PFSK-1 (cell line): ENCODE results near the gene LTBP1.

Source experiments
- FOXP2 ChIP-seq: optimal IDR thresholded peaks from 2 replicates; pipeline ENCODE3; 2011; ENCODE audit warnings: borderline replicate concordance, control low read depth, inconsistent platforms; ENCODE audit not compliant: insufficient read depth; ENCODE audit errors: extremely low read length, extremely low read depth
- POLR2AphosphoS5 ChIP-seq: IDR thresholded peaks from 2 replicates; pipeline ENCODE4 v1.6.1; 2012; ENCODE audit warnings: low read depth, mild to moderate bottlenecking, control low read depth, low read length, moderate library complexity
- SIN3A ChIP-seq: IDR thresholded peaks from 2 replicates; pipeline ENCODE4 v1.6.1; 2012; ENCODE audit warnings: mild to moderate bottlenecking, low read length, moderate library complexity, borderline replicate concordance; ENCODE audit not compliant: insufficient read depth
- TAF1 ChIP-seq: IDR thresholded peaks from 2 replicates; pipeline ENCODE4 v1.6.1; 2012; ENCODE audit warnings: low read length, control low read depth, borderline replicate concordance; ENCODE audit not compliant: insufficient read depth
- TF ChIP-seq, protein P1 (sequence below), 2 experiments: IDR thresholded peaks; 2 replicates each; pipeline versions ENCODE4 v1.6.1 to v1.8.0; 2011 to 2012; ENCODE audit warnings: low read depth in 2 of 2, low read length in 2 of 2, control low read depth in 1 of 2, inconsistent platforms in 1 of 2, mild to moderate bottlenecking in 1 of 2, moderate library complexity in 1 of 2; ENCODE audit not compliant: insufficient read depth in 1 of 2

Gene LTBP1

DNA sequence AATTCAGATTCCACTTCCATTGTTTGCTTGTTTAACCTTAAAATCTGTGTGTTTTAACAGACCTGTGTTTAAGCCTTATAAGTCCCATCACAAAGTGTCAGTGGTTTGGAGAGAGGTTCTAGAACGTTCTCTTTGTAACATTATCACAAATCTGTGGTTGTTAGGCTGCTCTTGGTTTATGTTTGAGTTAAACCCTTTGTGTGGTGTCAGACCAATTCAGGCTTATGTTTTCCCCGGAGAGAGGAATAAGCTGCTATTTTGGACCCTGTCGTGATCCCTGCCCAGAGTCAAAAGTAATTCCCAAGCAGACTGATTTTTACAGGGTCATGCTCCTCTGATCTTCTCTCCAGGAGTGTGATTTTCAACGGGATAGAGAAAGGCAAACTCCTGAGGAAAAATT is 43.8 kb upstream of the LTBP1 start:
- TF ChIP-seq TAF1 (no peak), POLR2AphosphoS5 (no peak), SIN3A (no peak), FOXP2 (no peak)
- TF ChIP-seq, protein P1, sequence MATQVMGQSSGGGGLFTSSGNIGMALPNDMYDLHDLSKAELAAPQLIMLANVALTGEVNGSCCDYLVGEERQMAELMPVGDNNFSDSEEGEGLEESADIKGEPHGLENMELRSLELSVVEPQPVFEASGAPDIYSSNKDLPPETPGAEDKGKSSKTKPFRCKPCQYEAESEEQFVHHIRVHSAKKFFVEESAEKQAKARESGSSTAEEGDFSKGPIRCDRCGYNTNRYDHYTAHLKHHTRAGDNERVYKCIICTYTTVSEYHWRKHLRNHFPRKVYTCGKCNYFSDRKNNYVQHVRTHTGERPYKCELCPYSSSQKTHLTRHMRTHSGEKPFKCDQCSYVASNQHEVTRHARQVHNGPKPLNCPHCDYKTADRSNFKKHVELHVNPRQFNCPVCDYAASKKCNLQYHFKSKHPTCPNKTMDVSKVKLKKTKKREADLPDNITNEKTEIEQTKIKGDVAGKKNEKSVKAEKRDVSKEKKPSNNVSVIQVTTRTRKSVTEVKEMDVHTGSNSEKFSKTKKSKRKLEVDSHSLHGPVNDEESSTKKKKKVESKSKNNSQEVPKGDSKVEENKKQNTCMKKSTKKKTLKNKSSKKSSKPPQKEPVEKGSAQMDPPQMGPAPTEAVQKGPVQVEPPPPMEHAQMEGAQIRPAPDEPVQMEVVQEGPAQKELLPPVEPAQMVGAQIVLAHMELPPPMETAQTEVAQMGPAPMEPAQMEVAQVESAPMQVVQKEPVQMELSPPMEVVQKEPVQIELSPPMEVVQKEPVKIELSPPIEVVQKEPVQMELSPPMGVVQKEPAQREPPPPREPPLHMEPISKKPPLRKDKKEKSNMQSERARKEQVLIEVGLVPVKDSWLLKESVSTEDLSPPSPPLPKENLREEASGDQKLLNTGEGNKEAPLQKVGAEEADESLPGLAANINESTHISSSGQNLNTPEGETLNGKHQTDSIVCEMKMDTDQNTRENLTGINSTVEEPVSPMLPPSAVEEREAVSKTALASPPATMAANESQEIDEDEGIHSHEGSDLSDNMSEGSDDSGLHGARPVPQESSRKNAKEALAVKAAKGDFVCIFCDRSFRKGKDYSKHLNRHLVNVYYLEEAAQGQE (IDR thresholded peaks at IDR 0.05; ENCODE audit: insufficient read depth in 1 of 2, low read depth in 2 of 2, low read length in 2 of 2): no peak

DNA sequence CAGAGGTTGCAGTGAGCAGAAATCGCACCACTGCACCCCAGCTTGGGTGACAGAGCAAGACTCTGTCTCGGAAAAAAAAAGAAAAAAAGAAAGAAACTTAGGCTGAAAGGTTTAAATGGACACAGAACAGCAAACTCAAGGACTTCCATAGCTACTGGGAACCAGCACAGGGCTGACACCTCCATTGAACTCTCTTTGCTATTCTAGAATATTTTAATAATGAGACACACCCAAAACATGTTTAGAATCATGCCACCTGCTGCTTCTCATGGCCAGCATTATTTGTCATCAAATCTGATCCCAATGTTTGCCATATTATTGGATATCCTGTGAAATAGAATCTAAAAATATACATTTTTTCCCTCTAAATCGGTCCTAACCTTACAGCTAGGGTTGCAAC is 42.7 kb upstream of the LTBP1 start:
- no peak for TF ChIP-seq FOXP2
- TF ChIP-seq, protein P1 (IDR thresholded peaks at IDR 0.05; ENCODE audit: insufficient read depth in 1 of 2, low read depth in 2 of 2, low read length in 2 of 2): no peak
- no peak for TF ChIP-seq TAF1
- no peak for TF ChIP-seq POLR2AphosphoS5
- TF ChIP-seq SIN3A: no peak

DNA sequence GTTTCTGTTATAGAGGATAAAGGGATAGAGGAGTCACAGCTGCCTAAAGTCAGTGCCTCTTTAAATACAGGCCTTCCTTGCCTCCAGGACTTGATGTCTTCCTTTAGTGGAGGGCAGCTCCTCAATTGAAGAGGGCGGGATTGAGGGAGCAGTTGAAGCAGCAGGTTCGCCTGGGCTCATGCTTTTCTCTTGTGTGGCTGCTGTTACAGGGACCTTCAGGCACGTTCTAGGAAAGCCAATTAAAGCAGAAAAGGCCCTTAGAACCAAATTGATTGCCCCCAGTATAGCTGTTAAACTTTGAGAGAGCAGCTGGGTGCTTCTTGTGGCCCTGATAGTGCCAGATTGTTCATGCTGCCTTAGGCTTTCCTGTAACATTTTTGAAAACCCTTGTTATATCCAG is 42.0 kb upstream of the LTBP1 start:
- TF ChIP-seq, protein P1 (IDR thresholded peaks at IDR 0.05; ENCODE audit: insufficient read depth in 1 of 2, low read depth in 2 of 2, low read length in 2 of 2): no peak
- no peak for TF ChIP-seq FOXP2
- no peak for TF ChIP-seq POLR2AphosphoS5
- no peak for TF ChIP-seq SIN3A
- no peak for TF ChIP-seq TAF1

DNA sequence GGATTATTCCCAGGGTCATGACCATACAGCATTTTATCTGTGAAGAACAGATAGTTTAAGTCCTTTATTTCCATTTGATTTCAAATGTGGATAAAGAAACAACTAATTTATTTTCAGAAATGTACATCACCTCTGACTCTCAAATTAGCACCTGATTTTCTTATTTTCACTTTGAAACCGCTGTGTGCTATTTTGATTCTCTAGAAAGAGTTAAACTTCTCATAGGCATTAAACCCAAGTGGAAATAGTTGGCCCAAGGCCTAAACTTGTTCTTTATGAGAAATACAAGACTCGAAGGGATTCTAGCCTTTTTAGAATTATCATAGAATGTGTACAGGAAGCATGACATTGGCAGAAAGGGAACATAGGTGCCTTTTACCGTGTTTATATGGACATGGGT is 41.5 kb upstream of the LTBP1 start:
- TF ChIP-seq, protein P1 (IDR thresholded peaks at IDR 0.05; ENCODE audit: insufficient read depth in 1 of 2, low read depth in 2 of 2, low read length in 2 of 2): no peak
- TF ChIP-seq SIN3A (no peak), FOXP2 (no peak), POLR2AphosphoS5 (no peak), TAF1 (no peak)

DNA sequence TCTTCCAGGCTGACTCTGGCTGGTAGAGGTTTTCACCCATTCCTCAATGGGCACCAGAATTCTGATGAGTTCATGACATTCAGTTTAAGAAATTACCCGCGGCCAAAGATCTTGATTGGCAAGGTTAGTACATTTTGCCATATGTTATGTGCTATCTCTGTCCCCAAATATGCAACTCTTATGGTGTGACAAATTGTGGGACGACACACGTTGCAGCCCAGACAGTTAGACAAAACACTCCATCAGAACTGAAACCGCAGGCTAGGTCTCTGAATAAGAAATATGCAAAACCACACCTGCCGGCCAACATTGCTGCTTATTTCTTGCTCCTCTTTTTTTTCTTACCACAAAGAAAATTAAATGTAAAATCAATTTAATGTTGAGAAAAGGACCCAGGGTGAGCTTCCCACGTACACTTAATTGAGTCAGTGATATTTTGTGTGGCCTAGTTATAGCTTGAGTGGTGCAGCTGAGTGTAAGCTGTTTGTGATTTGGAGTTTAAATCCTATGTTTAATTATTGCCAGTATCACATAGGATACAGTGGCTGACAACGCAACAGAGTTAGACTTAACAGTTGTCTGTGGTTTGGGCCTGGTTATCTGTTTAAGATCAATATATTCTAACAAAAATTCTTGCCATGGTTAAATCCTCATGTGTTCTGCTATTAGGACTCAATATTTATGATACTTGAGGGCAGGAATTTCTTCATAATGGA is 35.7 kb upstream of the LTBP1 start:
- no peak for TF ChIP-seq FOXP2
- TF ChIP-seq, protein P1 (IDR thresholded peaks at IDR 0.05; ENCODE audit: insufficient read depth in 1 of 2, low read depth in 2 of 2, low read length in 2 of 2): no peak
